Stimulated activated CD4-positive, alpha-beta T cell treated with anti-CD3 and anti-CD28 coated beads, Interleukin-1b, Interleukin-23, amount 100 ng/mL, for 48 hours (primary cell): Measurements from ENCODE around the gene PRSS50.

ENCODE experiments used
- DNase-seq: peaks from one replicate; pipeline ENCODE4 v3.0.0-alpha.2; 2020

PRSS50 gene

GRCh38 chr3:46682974-46683373 is 34.7 kb downstream of the PRSS50 start:
- no peak for DNase-seq

GRCh38 chr3:46681856-46682540 is 35.7 kb downstream of the PRSS50 start:
- no peak for DNase-seq

- no peak for DNase-seq
Measured at GRCh38 chr3:46681387-46681786, 36.3 kb downstream of the PRSS50 start.

- no peak for DNase-seq
Measured at GRCh38 chr3:46680298-46680826, 37.3 kb downstream of the PRSS50 start.

GRCh38 chr3:46679681-46680080 is 38.0 kb downstream of the PRSS50 start:
- DNase-seq = no peak

GRCh38 chr3:46678280-46678679 is 39.4 kb downstream of the PRSS50 start:
- no peak for DNase-seq

GRCh38 chr3:46677411-46677726 is 40.3 kb downstream of the PRSS50 start:
- DNase-seq = no peak

- no peak for DNase-seq
Measured at GRCh38 chr3:46676601-46677410, 40.9 kb downstream of the PRSS50 start.

GRCh38 chr3:46675843-46676567 is 41.7 kb downstream of the PRSS50 start:
- no peak for DNase-seq

GRCh38 chr3:46675426-46675825 is 42.2 kb downstream of the PRSS50 start:
- no peak for DNase-seq

GRCh38 chr3:46674031-46674845 is 43.4 kb downstream of the PRSS50 start:
- DNase-seq = no peak

GRCh38 chr3:46673151-46674030 is 44.3 kb downstream of the PRSS50 start:
- no peak for DNase-seq

GRCh38 chr3:46672349-46672695 is 45.3 kb downstream of the PRSS50 start:
- no peak for DNase-seq

GRCh38 chr3:46671541-46672348 is 45.9 kb downstream of the PRSS50 start:
- DNase-seq = no peak

GRCh38 chr3:46670891-46671427 is 46.7 kb downstream of the PRSS50 start:
- no peak for DNase-seq

- DNase-seq = no peak
Measured at GRCh38 chr3:46670000-46670890, 47.4 kb downstream of the PRSS50 start.

- no peak for DNase-seq
Measured at GRCh38 chr3:46669191-46669999, 48.3 kb downstream of the PRSS50 start.

- DNase-seq = no peak
Measured at GRCh38 chr3:46668591-46668990, 49.1 kb downstream of the PRSS50 start.

GRCh38 chr3:46668116-46668515 is 49.6 kb downstream of the PRSS50 start:
- DNase-seq = no peak
